Measurements from ENCODE around the gene CTBP2.
A peak's percentile ranks its signal among the peaks of the same experiment; 100 is the strongest.

CTBP2 gene

DNA sequence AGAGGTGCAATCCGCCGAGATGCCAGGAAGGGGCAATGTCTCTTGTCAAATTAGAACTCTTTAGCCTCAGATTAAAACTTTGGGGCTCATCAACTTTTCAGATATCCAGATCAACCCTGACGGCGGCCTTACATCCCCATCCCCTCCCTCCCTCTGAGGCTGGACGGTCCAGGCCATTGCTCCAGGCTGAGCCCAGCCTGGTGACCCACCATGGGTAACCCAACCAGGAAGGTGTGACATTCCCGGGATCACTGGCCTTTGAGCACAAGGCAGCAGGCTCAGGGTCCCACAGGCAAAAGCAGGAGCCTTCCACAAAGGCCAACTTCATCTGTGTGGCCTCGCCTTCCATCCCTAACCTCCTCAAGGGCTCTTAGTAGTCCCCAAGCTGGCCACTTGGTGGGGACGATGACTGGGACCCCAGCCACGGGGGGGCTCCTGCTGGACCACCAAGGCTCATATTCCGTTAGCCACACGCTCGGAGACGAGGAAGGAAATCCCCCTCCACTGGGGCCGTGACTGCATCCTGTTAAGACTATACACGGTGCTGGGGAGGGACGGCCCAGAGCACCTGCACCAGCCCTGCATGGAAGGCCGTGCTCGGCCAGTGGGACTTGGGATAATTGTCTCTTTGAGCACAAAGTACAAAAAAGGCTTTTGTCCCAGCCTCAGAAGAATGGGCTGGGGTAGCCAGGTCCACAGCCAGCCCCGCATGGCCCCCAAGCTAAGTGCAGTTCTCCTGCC, 155.6 kb downstream of the CTBP2 start:
- Histone ChIP-seq H3K79me2 (ENCODE audit: low read length) (no peaks in the 10 kb centered on the region), H3F3A (ENCODE audit: insufficient read depth, low read length) (no peaks in the 10 kb centered on the region), H3K9me2 (replicated peaks; ENCODE audit: insufficient read depth, low read length) (no peaks in the 10 kb centered on the region), H3K9me3 (replicated peaks; ENCODE audit: insufficient read depth, low read length) (no peaks in the 10 kb centered on the region), H4K20me1 (ENCODE audit: insufficient read depth, low read length) (no peaks in the 10 kb centered on the region), H3K9ac (ENCODE audit: low read length) (no peak overlapping the region), H3K4me2 (ENCODE audit: low read depth, low read length) (no peak overlapping the region), H2AFZ (ENCODE audit: low read length) (no peak overlapping the region), H3K27ac (ENCODE audit: low read length) (no peak overlapping the region), H3K4me3 (ENCODE audit: low read length) (no peak overlapping the region), H3K4me1 (ENCODE audit: low read length) (no peaks in the 10 kb centered on the region), H3K36me3 (replicated peaks; ENCODE audit: insufficient read depth, low read length) (no peaks in the 10 kb centered on the region), H3K27me3 (replicated peaks; ENCODE audit: insufficient read depth, low read length) (peaks cover 96% of the 10 kb centered on the region)
- no peak for TF ChIP-seq EZH2 (optimal IDR thresholded peaks at IDR 0.05; ENCODE audit: low read depth, low read length)
- no peak for TF ChIP-seq CTCF (IDR thresholded peaks at IDR 0.05; ENCODE audit: low read length)
- no peak for TF ChIP-seq EZH2phosphoT487 (IDR thresholded peaks at IDR 0.05; ENCODE audit: low read length)
- DNase-seq = no peak

DNA sequence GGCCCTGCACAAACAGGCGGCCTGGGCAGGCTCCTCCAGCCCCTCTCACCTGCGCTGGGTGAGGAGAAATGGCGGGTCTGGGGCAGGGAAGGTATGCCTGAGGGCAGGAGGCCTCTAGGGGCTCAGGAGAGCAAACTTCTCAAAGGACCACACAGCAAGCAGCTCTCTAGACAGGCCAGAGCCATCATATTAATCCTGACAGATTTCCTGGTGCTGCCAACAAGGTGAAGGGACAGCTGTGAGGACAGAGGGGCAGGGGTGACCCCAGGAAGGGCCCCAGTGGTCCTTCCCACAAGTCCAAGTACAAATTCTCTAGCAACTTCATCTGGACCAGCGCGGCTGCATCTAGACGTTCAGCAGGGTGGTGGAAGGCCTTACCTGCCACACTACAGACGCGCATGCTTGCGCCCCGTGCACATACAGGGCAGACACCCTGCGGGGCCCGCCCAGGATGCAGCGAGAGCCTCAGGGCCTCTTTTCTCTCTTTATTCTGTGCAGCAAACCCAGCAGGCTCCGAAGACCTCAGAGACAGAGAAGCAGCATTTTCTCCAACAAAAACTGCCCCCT, 156.4 kb downstream of the CTBP2 start:
- TF ChIP-seq EZH2phosphoT487 (IDR thresholded peaks at IDR 0.05; ENCODE audit: low read length) (no peak), CTCF (IDR thresholded peaks at IDR 0.05; ENCODE audit: low read length) (no peak), EZH2 (optimal IDR thresholded peaks at IDR 0.05; ENCODE audit: low read depth, low read length) (no peak)
- Histone ChIP-seq H2AFZ (ENCODE audit: low read length) (no peak overlapping the region), H3K36me3 (replicated peaks; ENCODE audit: insufficient read depth, low read length) (no peaks in the 10 kb centered on the region), H4K20me1 (ENCODE audit: insufficient read depth, low read length) (no peaks in the 10 kb centered on the region), H3K9me3 (replicated peaks; ENCODE audit: insufficient read depth, low read length) (no peaks in the 10 kb centered on the region), H3K9ac (ENCODE audit: low read length) (no peak overlapping the region), H3K9me2 (replicated peaks; ENCODE audit: insufficient read depth, low read length) (no peaks in the 10 kb centered on the region), H3K4me1 (ENCODE audit: low read length) (no peaks in the 10 kb centered on the region), H3K27me3 (replicated peaks; ENCODE audit: insufficient read depth, low read length) (peaks cover 94% of the 10 kb centered on the region), H3K27ac (ENCODE audit: low read length) (no peak overlapping the region), H3K79me2 (ENCODE audit: low read length) (no peaks in the 10 kb centered on the region), H3K4me2 (ENCODE audit: low read depth, low read length) (no peak overlapping the region), H3F3A (ENCODE audit: insufficient read depth, low read length) (no peaks in the 10 kb centered on the region), H3K4me3 (ENCODE audit: low read length) (no peak overlapping the region)
- DNase-seq = no peak

GRCh38 chr10:125003146-125003900, 157.0 kb downstream of the CTBP2 start:
- Histone ChIP-seq H3K4me2 (ENCODE audit: low read depth, low read length) (no peak overlapping the region), H4K20me1 (ENCODE audit: insufficient read depth, low read length) (no peaks in the 10 kb centered on the region), H3K79me2 (ENCODE audit: low read length) (no peaks in the 10 kb centered on the region), H3K27ac (ENCODE audit: low read length) (no peak overlapping the region), H2AFZ (ENCODE audit: low read length) (no peak overlapping the region), H3K9me2 (replicated peaks; ENCODE audit: insufficient read depth, low read length) (no peaks in the 10 kb centered on the region), H3K4me3 (ENCODE audit: low read length) (no peak overlapping the region), H3K9ac (ENCODE audit: low read length) (no peak overlapping the region), H3K36me3 (replicated peaks; ENCODE audit: insufficient read depth, low read length) (no peaks in the 10 kb centered on the region), H3K9me3 (replicated peaks; ENCODE audit: insufficient read depth, low read length) (no peaks in the 10 kb centered on the region), H3K4me1 (ENCODE audit: low read length) (no peaks in the 10 kb centered on the region), H3F3A (ENCODE audit: insufficient read depth, low read length) (no peaks in the 10 kb centered on the region), H3K27me3 (replicated peaks; ENCODE audit: insufficient read depth, low read length) (peaks cover 95% of the 10 kb centered on the region)
- DNase-seq = no peak
- TF ChIP-seq CTCF (IDR thresholded peaks at IDR 0.05; ENCODE audit: low read length) (peak; percentile 13), EZH2phosphoT487 (IDR thresholded peaks at IDR 0.05; ENCODE audit: low read length) (no peak)

Measured in MM.1S (cell line).